Activated CD8-positive, alpha-beta memory T cell treated with anti-CD3 and anti-CD28 coated beads, Interleukin-2, amount 50 U/mL, for 1 hour (primary cell): ENCODE measurements around the gene UFM1.
"Not testable (repeated sequence)": the region's sequence is repeated elsewhere in the genome, so short reads cannot be mapped to it uniquely, and the experiment has no call there.

ENCODE experiments used
- DNase-seq: peaks from one replicate; pipeline ENCODE4 v3.0.0-alpha.2; 2020; ENCODE audit errors: extremely low read depth

Gene UFM1

DNA sequence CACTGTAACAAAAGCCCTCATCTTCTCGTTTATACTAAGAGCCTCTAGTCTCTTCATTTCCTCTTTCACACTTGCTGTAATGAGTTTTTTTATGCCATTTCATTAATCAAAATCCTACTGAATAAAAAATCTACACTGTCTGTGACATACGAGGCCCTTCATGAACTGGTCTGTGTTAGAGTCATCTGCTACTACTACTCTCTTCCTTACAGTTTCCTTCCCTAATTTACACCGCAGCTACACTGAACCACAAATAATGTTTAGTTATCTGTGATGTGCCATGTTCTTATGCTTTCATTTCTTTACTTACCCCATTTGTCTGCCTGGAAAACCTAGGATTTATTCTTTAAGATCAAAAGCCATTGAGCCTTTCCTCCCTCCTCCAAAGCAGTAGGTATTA is 16.0 kb downstream of the UFM1 start:
- no peak for DNase-seq

GRCh38 chr13:38366954-38367645 is 17.4 kb downstream of the UFM1 start:
- no peak for DNase-seq

- no peak for DNase-seq
Observed at GRCh38 chr13:38369058-38369457, 19.4 kb downstream of the UFM1 start.

DNA sequence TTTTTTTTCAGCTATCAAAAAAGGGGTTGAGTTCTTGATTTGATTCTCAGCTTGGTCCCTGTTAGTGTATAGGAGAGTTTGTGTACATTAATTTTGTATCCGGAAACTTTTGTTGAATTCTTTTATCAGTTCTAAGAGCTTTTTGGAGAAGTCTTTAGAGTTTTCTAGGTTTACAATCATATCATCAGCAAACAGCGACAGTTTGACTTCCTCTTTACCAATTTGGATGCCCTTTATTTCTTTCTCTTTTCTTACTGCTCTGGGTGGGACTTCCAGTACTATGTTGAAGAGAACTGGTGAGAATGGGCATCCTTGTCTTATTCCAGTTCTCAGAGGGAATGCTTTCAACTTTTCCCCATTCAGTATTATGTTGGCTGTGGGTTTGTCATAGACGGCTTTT is 20.4 kb downstream of the UFM1 start:
- DNase-seq = not testable (repeated sequence)

- DNase-seq = no peak
Observed at GRCh38 chr13:38372820-38373383, 23.3 kb downstream of the UFM1 start.

DNA sequence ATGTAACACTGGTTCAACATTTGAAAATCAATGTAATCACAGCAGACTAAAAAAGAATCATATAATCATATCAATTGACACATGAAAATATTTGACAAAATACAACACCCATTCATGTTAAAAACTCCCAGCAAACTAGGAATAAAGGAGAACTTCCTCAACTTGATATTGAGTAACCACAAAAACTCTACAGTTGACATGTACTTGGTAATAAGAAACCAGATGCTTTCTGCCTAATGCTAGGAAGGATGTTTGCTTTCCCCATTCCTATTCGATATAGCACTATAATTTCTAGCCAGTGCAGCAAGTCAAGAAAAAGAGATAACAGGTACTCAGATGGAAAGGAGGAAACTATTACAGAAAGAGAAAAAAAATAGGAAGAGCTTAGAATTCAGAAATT is 26.9 kb downstream of the UFM1 start:
- DNase-seq = no peak

- no peak for DNase-seq
Observed at GRCh38 chr13:38381890-38382289, 32.2 kb downstream of the UFM1 start.

- no peak for DNase-seq
Observed at GRCh38 chr13:38382946-38383345, 33.3 kb downstream of the UFM1 start.

- DNase-seq = no peak
Observed at GRCh38 chr13:38384171-38384570, 34.5 kb downstream of the UFM1 start.

DNA sequence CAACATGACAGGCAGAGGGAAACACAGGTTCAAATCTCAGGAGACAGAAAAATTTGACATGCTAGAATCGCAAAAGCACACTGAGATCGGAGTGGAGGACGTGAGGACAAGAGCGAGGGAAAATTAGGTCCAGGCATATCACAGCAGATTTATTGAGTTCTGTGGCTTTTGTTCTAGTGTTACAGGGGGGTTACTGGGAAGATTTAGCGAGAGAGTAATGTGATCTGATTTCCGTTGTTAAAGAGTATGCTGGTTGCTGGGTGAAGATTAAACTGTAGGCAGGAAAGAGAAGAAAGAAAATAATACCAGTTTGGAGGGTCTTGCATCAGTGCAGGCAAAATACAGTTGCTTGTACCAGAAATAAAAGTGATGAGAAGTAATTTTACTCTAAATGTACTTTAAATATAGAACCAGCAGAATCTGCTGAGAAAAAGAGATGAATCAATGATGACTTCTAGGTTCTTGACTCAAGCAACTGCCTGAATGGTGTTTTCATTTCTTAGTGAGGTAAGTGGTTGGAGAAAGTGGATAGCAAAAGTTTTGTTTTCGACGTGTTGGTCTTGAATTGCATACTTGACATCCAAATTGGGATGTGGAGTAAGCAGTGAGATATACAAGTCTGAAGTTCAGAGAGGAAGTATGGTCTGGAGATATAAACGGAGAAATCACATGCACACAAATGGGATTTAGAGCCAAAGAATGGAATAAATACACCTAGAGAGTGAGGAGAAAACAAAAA is 35.7 kb downstream of the UFM1 start:
- no peak for DNase-seq

- DNase-seq = no peak
Observed at GRCh38 chr13:38386421-38386820, 36.8 kb downstream of the UFM1 start.

DNA sequence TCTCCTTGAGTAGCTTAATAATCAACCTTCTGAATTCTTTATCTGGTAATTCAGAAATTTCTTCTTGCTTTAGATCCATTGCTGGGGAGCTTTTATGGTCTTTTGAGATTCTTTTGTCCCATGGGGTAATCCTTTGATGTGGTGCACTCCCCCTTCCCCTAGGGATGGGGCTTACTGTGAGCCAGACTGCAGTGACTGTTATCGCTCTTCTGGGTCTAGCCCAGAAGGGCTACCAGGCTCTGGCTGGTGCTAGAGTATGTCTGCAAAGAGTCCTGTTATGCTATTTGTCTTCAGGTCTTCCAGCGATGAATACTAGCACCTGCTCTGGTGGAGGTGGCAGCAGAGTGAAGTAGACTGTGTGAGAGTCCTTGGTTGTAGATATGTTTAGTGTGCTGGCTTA is 41.7 kb downstream of the UFM1 start:
- no peak for DNase-seq

- no peak for DNase-seq
Observed at GRCh38 chr13:38394777-38395496, 45.3 kb downstream of the UFM1 start.

- DNase-seq = no peak
Observed at GRCh38 chr13:38395497-38395788, 45.8 kb downstream of the UFM1 start.

DNA sequence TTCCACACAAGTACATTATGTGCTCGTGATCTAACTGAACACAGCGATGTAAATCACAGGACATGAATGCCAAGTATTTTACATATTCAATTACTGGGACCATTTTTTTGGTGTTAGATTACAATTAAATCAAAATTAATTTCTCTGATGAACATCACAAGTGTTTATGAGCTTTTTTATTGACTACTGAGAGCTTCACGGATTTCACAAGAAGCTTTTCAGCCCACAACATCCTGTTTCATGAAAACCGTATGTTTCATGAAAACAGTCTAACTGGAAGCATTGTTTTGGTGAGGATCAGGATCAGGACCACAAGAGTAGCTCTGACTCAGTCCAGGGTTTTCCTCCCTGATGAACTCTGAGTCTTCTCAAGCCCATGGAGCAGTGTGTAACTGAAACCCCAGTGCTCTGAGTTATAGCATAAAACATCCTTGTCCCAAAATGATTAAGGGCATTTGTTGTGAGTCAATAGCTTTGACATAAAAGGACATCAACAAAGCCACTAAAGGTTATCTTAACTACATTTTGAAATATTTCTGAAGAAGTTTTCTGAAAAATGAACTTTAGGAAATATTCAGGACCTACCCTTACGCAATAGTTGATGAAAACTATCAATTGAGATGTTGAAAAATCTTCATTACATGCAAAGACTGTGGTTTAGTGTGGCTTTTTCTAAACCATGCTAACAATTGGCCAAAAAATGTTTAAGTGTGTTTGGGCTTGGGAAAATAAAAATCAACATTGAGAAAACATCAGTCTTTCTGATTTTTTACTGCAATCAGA is 49.3 kb downstream of the UFM1 start:
- no peak for DNase-seq

- no peak for DNase-seq
Observed at GRCh38 chr13:38399535-38399934, 49.9 kb downstream of the UFM1 start.

- DNase-seq = no peak
Observed at GRCh38 chr13:38401276-38401675, 51.6 kb downstream of the UFM1 start.

DNA sequence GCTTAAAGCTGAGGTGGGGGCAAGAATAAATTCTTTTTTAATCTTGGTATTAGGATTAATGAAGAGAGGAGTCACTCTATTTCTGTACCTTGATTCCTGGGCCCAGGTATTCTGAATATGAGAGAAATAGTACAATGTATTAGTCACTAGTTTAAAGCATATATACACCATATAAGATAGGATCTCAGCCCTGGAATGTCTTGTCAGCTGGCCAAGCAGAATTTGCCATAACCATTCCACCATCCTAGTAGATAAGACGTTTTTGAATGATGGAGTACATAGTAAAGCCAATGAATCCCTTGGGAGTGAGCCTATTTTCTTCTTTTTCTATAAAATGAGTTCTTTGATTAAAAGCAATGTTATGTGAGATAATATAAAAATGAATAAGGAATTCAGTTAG is 55.6 kb downstream of the UFM1 start:
- DNase-seq = no peak

DNA sequence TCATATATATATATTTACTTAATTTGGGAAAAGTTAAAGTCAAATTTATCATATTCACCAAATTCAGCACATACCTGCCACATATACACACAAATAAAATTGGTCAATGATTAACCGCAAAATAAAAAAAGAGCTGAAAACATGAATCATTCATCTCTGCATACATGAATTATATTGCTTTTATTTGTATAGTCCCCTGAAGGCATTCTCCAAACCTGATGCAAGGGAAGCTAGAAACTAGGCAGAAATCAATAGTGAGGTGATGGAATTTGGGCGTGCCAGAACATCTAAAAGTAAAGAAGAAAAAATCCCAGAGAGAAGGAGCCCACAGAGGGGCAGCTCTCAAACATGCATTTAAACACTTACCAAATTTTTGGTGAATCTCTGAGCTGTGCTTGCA is 60.1 kb downstream of the UFM1 start:
- DNase-seq = no peak

GRCh38 chr13:38412266-38412665 is 62.6 kb downstream of the UFM1 start:
- no peak for DNase-seq
